NOMO-1 treated with dmso at 0.1 percent for 144 hours (cell line): ENCODE measurements around the gene KCNJ3.

Experiments
- DNase-seq: peaks from one replicate; lab custom pipeline; 2025; ENCODE audit not compliant: unreplicated experiment; lab: John Stamatoyannopoulos, UW

KCNJ3 gene

GRCh38 chr2:154698296-154698720 is at the start of gene KCNJ3:
TSS of gene KCNJ3 (plus strand) at chr2:154698695. CDS start at chr2:154698776, 81 bp downstream.
- no peak for DNase-seq

GRCh38 chr2:154655499-154655898 is 43.0 kb upstream of the KCNJ3 start:
- DNase-seq: no peak

GRCh38 chr2:154658854-154659253 is 39.6 kb upstream of the KCNJ3 start:
- no peak for DNase-seq

- DNase-seq: no peak
Measured at GRCh38 chr2:154664248-154664647, 34.2 kb upstream of the KCNJ3 start.

GRCh38 chr2:154670083-154670482 is 28.4 kb upstream of the KCNJ3 start:
- DNase-seq: no peak

GRCh38 chr2:154673694-154674093 is 24.8 kb upstream of the KCNJ3 start:
- no peak for DNase-seq

- no peak for DNase-seq
Measured at GRCh38 chr2:154677401-154677800, 21.1 kb upstream of the KCNJ3 start.

- no peak for DNase-seq
Measured at GRCh38 chr2:154681741-154682140, 16.8 kb upstream of the KCNJ3 start.

GRCh38 chr2:154686162-154686561 is 12.3 kb upstream of the KCNJ3 start:
- peak; percentile 3 for DNase-seq

GRCh38 chr2:154688373-154688772 is 10.1 kb upstream of the KCNJ3 start:
- DNase-seq: no peak

GRCh38 chr2:154689158-154689557 is 9.3 kb upstream of the KCNJ3 start:
- DNase-seq: no peak

GRCh38 chr2:154692927-154693326 is 5.6 kb upstream of the KCNJ3 start:
- no peak for DNase-seq

- no peak for DNase-seq
Measured at GRCh38 chr2:154693741-154694340, 4.7 kb upstream of the KCNJ3 start.

- no peak for DNase-seq
Measured at GRCh38 chr2:154694881-154695280, 3.6 kb upstream of the KCNJ3 start.

- DNase-seq: no peak
Measured at GRCh38 chr2:154696369-154696768, 2.1 kb upstream of the KCNJ3 start.

GRCh38 chr2:154696810-154697417 is 1.6 kb upstream of the KCNJ3 start:
- DNase-seq: no peak

- no peak for DNase-seq
Measured at GRCh38 chr2:154697418-154698252, 860 bp upstream of the KCNJ3 start.

- DNase-seq: no peak
Measured at GRCh38 chr2:154698721-154699574, 453 bp downstream of the KCNJ3 start.

- no peak for DNase-seq
Measured at GRCh38 chr2:154699575-154699930, 1.1 kb downstream of the KCNJ3 start.

GRCh38 chr2:154700136-154700535 is 1.6 kb downstream of the KCNJ3 start:
- DNase-seq: no peak

- no peak for DNase-seq
Measured at GRCh38 chr2:154704991-154705390, 6.5 kb downstream of the KCNJ3 start.
